ENCODE data around the gene FABP6. TPM values are rescaled to one million over a fixed set of nuclear protein-coding genes. Genes with fewer than 3 reads are reported as not detected.

The FABP6 gene
- total RNA-seq, 1 donor from 2014 or later: 4.9 TPM

DNA sequence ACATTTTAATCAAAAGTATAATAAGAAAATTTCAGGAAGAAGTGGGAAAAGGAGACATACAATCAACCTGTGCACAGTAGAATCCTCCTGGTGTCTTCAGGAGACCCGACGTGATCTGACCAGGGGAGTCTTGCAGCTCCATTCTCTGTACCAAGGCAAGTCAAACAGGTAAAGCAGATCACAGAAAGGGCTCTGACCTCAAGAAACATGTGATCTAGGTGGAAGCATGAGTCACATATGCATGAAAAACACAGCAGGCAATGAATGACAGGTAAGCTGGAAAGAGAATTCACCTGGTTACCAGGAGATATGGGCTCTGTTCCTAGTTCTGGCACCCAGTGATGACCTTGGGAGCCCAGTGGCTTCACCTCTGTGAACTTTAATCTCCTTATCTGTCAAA is 19.4 kb upstream of the FABP6 start:
- no peaks in the 10 kb centered on the region for H3K4me1 ChIP-seq
- DNase-seq (no peak), ATAC-seq (no peak)
- no peaks in the 10 kb centered on the region for H3K9me3 ChIP-seq
- no peaks in the 10 kb centered on the region for H3K27me3 ChIP-seq (ENCODE audit: low read depth)
- no peaks in the 10 kb centered on the region for H3K36me3 ChIP-seq
- no peak overlapping the region for H3K27ac ChIP-seq
- no peak overlapping the region for H3K4me3 ChIP-seq
- TF ChIP-seq, protein P1, sequence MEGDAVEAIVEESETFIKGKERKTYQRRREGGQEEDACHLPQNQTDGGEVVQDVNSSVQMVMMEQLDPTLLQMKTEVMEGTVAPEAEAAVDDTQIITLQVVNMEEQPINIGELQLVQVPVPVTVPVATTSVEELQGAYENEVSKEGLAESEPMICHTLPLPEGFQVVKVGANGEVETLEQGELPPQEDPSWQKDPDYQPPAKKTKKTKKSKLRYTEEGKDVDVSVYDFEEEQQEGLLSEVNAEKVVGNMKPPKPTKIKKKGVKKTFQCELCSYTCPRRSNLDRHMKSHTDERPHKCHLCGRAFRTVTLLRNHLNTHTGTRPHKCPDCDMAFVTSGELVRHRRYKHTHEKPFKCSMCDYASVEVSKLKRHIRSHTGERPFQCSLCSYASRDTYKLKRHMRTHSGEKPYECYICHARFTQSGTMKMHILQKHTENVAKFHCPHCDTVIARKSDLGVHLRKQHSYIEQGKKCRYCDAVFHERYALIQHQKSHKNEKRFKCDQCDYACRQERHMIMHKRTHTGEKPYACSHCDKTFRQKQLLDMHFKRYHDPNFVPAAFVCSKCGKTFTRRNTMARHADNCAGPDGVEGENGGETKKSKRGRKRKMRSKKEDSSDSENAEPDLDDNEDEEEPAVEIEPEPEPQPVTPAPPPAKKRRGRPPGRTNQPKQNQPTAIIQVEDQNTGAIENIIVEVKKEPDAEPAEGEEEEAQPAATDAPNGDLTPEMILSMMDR (IDR thresholded peaks at IDR 0.05): no peak
- intact Hi-C loops (cut with DNase I): no loop called here

DNA sequence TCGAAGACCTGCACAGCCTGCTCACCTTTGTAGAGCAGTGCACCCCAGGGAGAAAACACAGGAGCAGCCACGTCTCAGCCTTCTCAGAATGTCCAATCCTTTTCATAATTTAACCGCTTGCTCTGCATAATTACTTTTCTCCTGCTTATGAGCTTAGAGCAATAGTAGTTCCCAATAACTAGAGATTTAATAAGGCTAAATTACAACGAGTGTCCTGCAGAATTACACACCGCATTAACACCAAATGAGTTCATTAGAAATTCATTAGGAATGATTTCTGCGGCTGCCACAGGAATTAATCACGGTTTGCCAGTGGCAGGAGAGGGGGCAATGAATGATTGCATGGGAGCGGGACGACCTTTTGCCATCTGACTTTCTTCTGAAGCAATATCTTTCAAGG is 18.7 kb upstream of the FABP6 start:
- Histone ChIP-seq H3K4me1 (no peaks in the 10 kb centered on the region), H3K27ac (no peak overlapping the region), H3K9me3 (no peaks in the 10 kb centered on the region), H3K36me3 (no peaks in the 10 kb centered on the region), H3K4me3 (no peak overlapping the region), H3K27me3 (ENCODE audit: low read depth) (no peaks in the 10 kb centered on the region)
- TF ChIP-seq, protein P1 (IDR thresholded peaks at IDR 0.05): no peak
- DNase-seq (no peak), ATAC-seq (no peak)
- intact Hi-C loops (cut with DNase I): no loop called here

DNA sequence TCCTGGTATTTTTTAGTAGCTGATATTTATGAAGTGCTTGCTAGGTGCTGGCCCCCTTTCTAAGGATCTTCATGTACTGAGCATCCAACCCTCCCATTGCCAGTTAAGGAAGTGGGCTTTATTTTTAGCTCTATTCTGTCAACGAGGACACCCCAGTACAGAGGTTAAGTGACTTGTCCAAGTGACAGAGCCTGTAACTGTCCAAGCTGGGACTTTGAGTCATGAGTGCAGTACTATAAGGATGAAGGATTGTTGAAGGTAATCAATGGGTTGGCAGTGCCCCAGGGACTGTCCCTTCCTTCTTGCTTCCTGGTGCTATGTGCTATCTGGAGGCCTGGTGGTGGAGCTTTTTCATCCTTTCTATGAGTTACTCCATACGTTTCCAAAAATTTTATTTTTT is 18.0 kb upstream of the FABP6 start:
- TF ChIP-seq, protein P1 (IDR thresholded peaks at IDR 0.05): no peak
- DNase-seq: no peak
- ATAC-seq: no peak
- Histone ChIP-seq H3K36me3 (no peaks in the 10 kb centered on the region), H3K4me3 (no peak overlapping the region), H3K27me3 (ENCODE audit: low read depth) (no peaks in the 10 kb centered on the region), H3K9me3 (no peaks in the 10 kb centered on the region), H3K4me1 (no peaks in the 10 kb centered on the region), H3K27ac (no peak overlapping the region)
- intact Hi-C loops (cut with DNase I): no loop called here

DNA sequence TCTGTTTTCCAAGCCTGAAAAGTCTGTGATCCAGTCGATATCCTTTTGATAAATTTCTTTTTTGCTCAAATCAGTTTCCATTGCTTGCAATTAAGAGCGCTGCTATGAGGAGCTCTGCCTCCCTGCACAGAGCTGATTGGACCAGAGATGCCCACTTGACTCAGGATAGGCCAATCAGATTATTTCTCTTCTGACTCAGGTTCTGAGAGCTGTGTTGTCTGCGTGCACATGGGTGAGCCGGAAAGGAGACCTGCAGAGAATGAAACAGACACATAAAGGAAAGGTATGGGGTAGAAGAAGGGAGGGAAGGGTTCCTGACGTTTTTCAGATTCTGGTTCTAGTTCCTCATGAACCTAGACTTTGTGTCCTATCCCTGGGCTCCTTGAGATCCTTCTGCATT is 15.8 kb upstream of the FABP6 start:
- H3K27me3 ChIP-seq (ENCODE audit: low read depth): no peaks in the 10 kb centered on the region
- peak; percentile 78 to 90 for ATAC-seq
- TF ChIP-seq, protein P1 (IDR thresholded peaks at IDR 0.05): no peak
- DNase-seq: no peak
- no peaks in the 10 kb centered on the region for H3K36me3 ChIP-seq
- no peaks in the 10 kb centered on the region for H3K4me1 ChIP-seq
- H3K4me3 ChIP-seq: no peak overlapping the region
- no peaks in the 10 kb centered on the region for H3K9me3 ChIP-seq
- no peak overlapping the region for H3K27ac ChIP-seq
- intact Hi-C loops (cut with DNase I): no loop called here

DNA sequence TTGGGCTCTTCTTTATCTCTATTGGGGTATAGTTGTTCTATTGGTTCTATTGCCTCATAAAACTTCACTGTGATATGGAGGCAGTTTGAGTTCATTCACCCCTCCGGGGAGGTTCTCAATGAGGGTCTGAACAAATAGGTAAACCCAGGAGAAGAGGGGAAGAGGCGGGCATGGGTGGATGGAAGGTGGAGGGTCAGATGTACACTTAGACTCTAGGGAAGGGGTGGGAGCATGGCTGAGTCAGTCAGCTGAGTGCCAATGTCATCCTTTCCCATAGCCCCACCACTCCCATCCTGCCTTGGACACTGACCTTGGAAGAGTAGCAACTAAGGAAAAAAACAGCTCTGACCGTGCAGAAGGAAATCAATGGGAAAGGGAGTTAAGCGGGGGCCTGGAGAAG is 9.9 kb upstream of the FABP6 start:
- H3K4me1 ChIP-seq: no peaks in the 10 kb centered on the region
- H3K27ac ChIP-seq: no peak overlapping the region
- intact Hi-C loops (cut with DNase I): no loop called here
- H3K27me3 ChIP-seq (ENCODE audit: low read depth): no peaks in the 10 kb centered on the region
- no peaks in the 10 kb centered on the region for H3K9me3 ChIP-seq
- no peak overlapping the region for H3K4me3 ChIP-seq
- no peak for DNase-seq
- TF ChIP-seq, protein P1 (IDR thresholded peaks at IDR 0.05): no peak
- ATAC-seq: no peak
- H3K36me3 ChIP-seq: no peaks in the 10 kb centered on the region

DNA sequence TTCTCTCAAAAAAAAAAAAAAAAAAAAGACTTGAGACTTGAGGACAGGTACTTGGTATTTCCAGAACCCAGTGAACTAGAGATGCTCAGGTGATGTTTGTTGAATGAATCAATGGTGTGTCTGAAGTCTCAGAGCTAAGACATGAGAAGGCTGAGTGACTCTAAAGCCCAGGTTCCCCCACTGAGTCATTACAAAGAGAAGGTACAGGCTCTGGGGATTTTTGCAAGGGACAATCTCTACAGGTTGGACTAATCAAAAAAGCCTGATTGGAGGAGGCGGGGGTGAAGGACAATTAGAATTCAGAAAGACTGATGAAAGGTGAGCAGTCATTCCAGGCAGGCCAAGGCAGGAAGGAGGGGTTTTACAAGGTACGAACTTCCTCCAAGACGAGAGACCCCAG is 8.2 kb upstream of the FABP6 start:
- no peak for ATAC-seq

More for the DNA sequence above, 8.2 kb upstream of the FABP6 start:
- no peak overlapping the region for H3K4me3 ChIP-seq
- no peaks in the 10 kb centered on the region for H3K4me1 ChIP-seq
- TF ChIP-seq, protein P1 (IDR thresholded peaks at IDR 0.05): no peak
- no peak for DNase-seq
- H3K9me3 ChIP-seq: no peaks in the 10 kb centered on the region
- H3K27me3 ChIP-seq (ENCODE audit: low read depth): no peaks in the 10 kb centered on the region
- no peak overlapping the region for H3K27ac ChIP-seq
- intact Hi-C loops (cut with DNase I): no loop called here
- H3K36me3 ChIP-seq: no peaks in the 10 kb centered on the region
